SK-N-SH (cell line): ENCODE results near the gene ERN1. TPM values are rescaled to one million over a fixed set of nuclear protein-coding genes. Genes with fewer than 3 reads are reported as not detected.

Source experiments
- CTCF ChIA-PET: fragments of 300-600, 350-600 bp; formaldehyde crosslinking; extraction: SDS; loops from one replicate; lab custom pipeline; 2021; lab: Yijun Ruan, JAX
- POLR2A ChIA-PET: fragments of 350-600 bp; sonication (Branson Sonifier 250); formaldehyde crosslinking; extraction: SDS; loops from one replicate; lab custom pipeline; 2020; ENCODE audit warnings: antibody characterized with exemption, inconsistent platforms; lab: Yijun Ruan, JAX
- DNase-seq: peaks from one replicate; pipeline ENCODE4 v3.0.0; 2012
- H2AFZ ChIP-seq: fragments of 200-600 bp; sonication (generic); 2 replicates; pipeline ENCODE4 v1.8.1; 2016; ENCODE audit warnings: antibody characterized with exemption, mild to moderate bottlenecking, low read depth
- H3F3A ChIP-seq: fragments of 200-600 bp; sonication (generic); replicated peaks from 2 replicates; pipeline ENCODE3; 2016; ENCODE audit warnings: antibody characterized with exemption, mild to moderate bottlenecking; ENCODE audit not compliant: insufficient read depth
- H3K27ac ChIP-seq, 2 experiments: fragments of 200-500 bp in 1 of 2; fragments of 200-600 bp in 1 of 2; sonication (Bioruptor generic) in 1 of 2; sonication (generic), shearing (Covaris generic) in 1 of 2; 2 replicates each; pipeline versions ENCODE4 v1.5.1 to v1.6.1; 2014 to 2016; ENCODE audit warnings: low read depth in 2 of 2, inconsistent platforms in 1 of 2, low read length in 1 of 2, mild to moderate bottlenecking in 1 of 2, mixed read lengths in 1 of 2
- H3K27me3 ChIP-seq: fragments of 200-600 bp; sonication (generic), shearing (Covaris generic); 2 replicates; pipeline ENCODE4 v1.6.1; 2016; ENCODE audit warnings: mixed run types; ENCODE audit not compliant: insufficient read depth
- H3K36me3 ChIP-seq, 2 experiments: fragments of 200-500 bp in 1 of 2; fragments of 200-600 bp in 1 of 2; sonication (Bioruptor generic) in 1 of 2; sonication (generic) in 1 of 2; replicated peaks in 1 of 2; 2 replicates each; pipeline versions ENCODE3 to v1.5.1; 2014 to 2016; ENCODE audit warnings: low read length in 1 of 2, mild to moderate bottlenecking in 1 of 2; ENCODE audit not compliant: insufficient read depth in 2 of 2, control insufficient read depth in 1 of 2
- H3K4me1 ChIP-seq, 2 experiments: fragments of 200-500 bp in 1 of 2; fragments of 200-600 bp in 1 of 2; sonication (Bioruptor generic) in 1 of 2; sonication (generic), shearing (Covaris generic) in 1 of 2; 2 replicates each; pipeline versions ENCODE4 v1.5.1 to v1.6.1; 2014 to 2016; ENCODE audit warnings: low read depth in 1 of 2, low read length in 1 of 2, mixed run types in 1 of 2; ENCODE audit not compliant: insufficient read depth in 2 of 2, control insufficient read depth in 1 of 2
- H3K4me2 ChIP-seq: fragments of 200-600 bp; sonication (generic), shearing (Covaris generic); 2 replicates; pipeline ENCODE4 v1.6.1; 2017; ENCODE audit warnings: mixed run types
- H3K4me3 ChIP-seq, 2 experiments: fragments of 200-500 bp in 1 of 2; fragments of 200-600 bp in 1 of 2; sonication (Bioruptor generic) in 1 of 2; sonication (generic), shearing (Covaris generic) in 1 of 2; 2 replicates each; pipeline versions ENCODE4 v1.5.1 to v1.8.1; 2014 to 2016; ENCODE audit warnings: low read depth in 2 of 2, inconsistent platforms in 1 of 2, low read length in 1 of 2, mild to moderate bottlenecking in 1 of 2, mixed read lengths in 1 of 2, moderate library complexity in 1 of 2
- H3K79me2 ChIP-seq: fragments of 200-600 bp; sonication (generic); 2 replicates; pipeline ENCODE4 v1.8.1; 2017; ENCODE audit warnings: mild to moderate bottlenecking; ENCODE audit not compliant: insufficient read depth
- H3K9ac ChIP-seq: fragments of 200-600 bp; sonication (generic); 2 replicates; pipeline ENCODE4 v1.6.1; 2017; ENCODE audit warnings: mixed run types
- H3K9me2 ChIP-seq: fragments of 200-600 bp; sonication (generic); 2 replicates; pipeline ENCODE4 v1.6.1; 2017; ENCODE audit warnings: mixed run types
- H3K9me3 ChIP-seq: fragments of 200-600 bp; sonication (generic); 2 replicates; pipeline ENCODE4 v1.6.1; 2017; ENCODE audit warnings: mixed run types, mild to moderate bottlenecking, moderate library complexity
- H4K20me1 ChIP-seq: fragments of 200-600 bp; sonication (generic); 2 replicates; pipeline ENCODE4 v1.6.1; 2017; ENCODE audit warnings: mild to moderate bottlenecking, mixed run types; ENCODE audit not compliant: insufficient read depth
- ELF1 ChIP-seq: IDR thresholded peaks from 2 replicates; pipeline ENCODE4 v1.4.0; 2012
- EP300 ChIP-seq, 2 experiments: IDR thresholded peaks; 2 replicates each; pipeline versions ENCODE4 v1.4.0 to v1.6.1; 2012; ENCODE audit warnings: borderline replicate concordance in 1 of 2, low read depth in 1 of 2, low read length in 1 of 2
- EZH2phosphoT487 ChIP-seq: fragments of 200-600 bp; sonication (generic); IDR thresholded peaks from 2 replicates; pipeline ENCODE4 v1.6.1; 2017; ENCODE audit warnings: low read depth, mixed run types, mild to moderate bottlenecking, antibody characterized with exemption, moderate library complexity, borderline replicate concordance
- FOSL2 ChIP-seq: IDR thresholded peaks from 2 replicates; pipeline ENCODE4 v1.4.0; 2012; ENCODE audit warnings: low read depth, mild to moderate bottlenecking, moderate library complexity, borderline replicate concordance
- GATA2 ChIP-seq: sonication (generic); formaldehyde crosslinking; IDR thresholded peaks from 2 replicates; pipeline ENCODE4 v1.5.0; 2020; ENCODE audit warnings: mild to moderate bottlenecking, missing genetic modification reagents
- JUND ChIP-seq: IDR thresholded peaks from 2 replicates; pipeline ENCODE4 v1.4.0; 2012
- MXI1 ChIP-seq: IDR thresholded peaks from 2 replicates; pipeline ENCODE4 v1.6.1; 2012; ENCODE audit warnings: mild to moderate bottlenecking, low read depth, low read length, improper control_type of control experiment
- NRF1 ChIP-seq: IDR thresholded peaks from 2 replicates; pipeline ENCODE4 v1.6.1; 2012; ENCODE audit warnings: low read depth, mild to moderate bottlenecking, low read length
- POLR2AphosphoS5 ChIP-seq: IDR thresholded peaks from 2 replicates; pipeline ENCODE4 v1.6.1; 2012; ENCODE audit warnings: low read depth, low read length
- RAD21 ChIP-seq: IDR thresholded peaks from 2 replicates; pipeline ENCODE4 v1.6.1; 2012; ENCODE audit warnings: mild to moderate bottlenecking, low read length
- RCOR1 ChIP-seq: fragments of 150-350 bp; IDR thresholded peaks from 2 replicates; pipeline ENCODE4 v1.6.1; 2017; ENCODE audit warnings: antibody characterized with exemption, low read length
- REST ChIP-seq: IDR thresholded peaks from 2 replicates; pipeline ENCODE4 v1.6.1; 2012; ENCODE audit warnings: mild to moderate bottlenecking, low read depth, low read length, moderate library complexity
- SMC3 ChIP-seq: IDR thresholded peaks from 2 replicates; pipeline ENCODE4 v1.6.1; 2012; ENCODE audit warnings: low read depth, low read length, improper control_type of control experiment
- TAF1 ChIP-seq: IDR thresholded peaks from 2 replicates; pipeline ENCODE4 v1.6.1; 2012; ENCODE audit warnings: low read depth, mild to moderate bottlenecking, low read length, moderate library complexity, borderline replicate concordance
- TCF12 ChIP-seq: IDR thresholded peaks from 2 replicates; pipeline ENCODE4 v1.4.0; 2012
- USF2 ChIP-seq: fragments of 150-350 bp; IDR thresholded peaks from 2 replicates; pipeline ENCODE4 v1.6.1; 2017; ENCODE audit warnings: antibody characterized with exemption, low read length, low read depth, borderline replicate concordance
- WGBS: methylation state at CpG from one replicate; pipeline ENCODE4 v1.1.6; 2017; ENCODE audit warnings: low lambda C conversion rate; 5-methylcytosine and 5-hydroxymethylcytosine counted together
- polyA plus RNA-seq, 3 experiments: library from polyadenylated mRNA; depleted of rRNA; stranded (reverse); fragments of >200 nt; gene quantifications; 2 replicates each; pipeline ENCODE4 v1.2.3, GENCODE V29; 2012
- TF ChIP-seq, protein P1 (sequence below): IDR thresholded peaks from 2 replicates; pipeline ENCODE4; 2012
- TF ChIP-seq, protein P2 (sequence below): fragments of 200-600 bp; sonication (generic); IDR thresholded peaks from 2 replicates; pipeline ENCODE4 v1.6.1; 2017; ENCODE audit warnings: antibody characterized with exemption, mild to moderate bottlenecking, moderate library complexity
- TF ChIP-seq, protein P3 (sequence below): IDR thresholded peaks from 2 replicates; pipeline ENCODE4 v1.4.0; 2012; ENCODE audit warnings: low read depth, borderline replicate concordance

The ERN1 gene
- polyA plus RNA-seq, 1 of the 3 experiments (the other 2 are of a cell fraction): 7.3 TPM

GRCh38 chr17:64135000-64135399 is 5.1 kb upstream of the ERN1 start:
- POLR2A ChIA-PET: interaction anchor here (7.9 kb wide), 1 partner anchor 11 kb away, joined by 40 read pairs; no protein-coding TSS in a partner anchor
- no peaks in the 10 kb centered on the region for H3F3A ChIP-seq
- peaks cover 0 to 6% of the 10 kb centered on the region in 2 experiments; a peak in 1 of 4 replicates for H3K4me1 ChIP-seq
- no peaks in the 10 kb centered on the region for H3K9me2 ChIP-seq
- WGBS: 85% methylated on average over 6 of the region's 6 CpGs
- no peak overlapping the region for H3K4me3 ChIP-seq
- no peaks in the 10 kb centered on the region for H3K27me3 ChIP-seq
- TF ChIP-seq SMC3: no peak
- TF ChIP-seq EZH2phosphoT487: no peak
- no peak for TF ChIP-seq USF2
- TF ChIP-seq JUND: no peak
- no peak for TF ChIP-seq TAF1
- no peak for TF ChIP-seq GATA2 (CRISPR knock-in tag)
- TF ChIP-seq, protein P1, sequence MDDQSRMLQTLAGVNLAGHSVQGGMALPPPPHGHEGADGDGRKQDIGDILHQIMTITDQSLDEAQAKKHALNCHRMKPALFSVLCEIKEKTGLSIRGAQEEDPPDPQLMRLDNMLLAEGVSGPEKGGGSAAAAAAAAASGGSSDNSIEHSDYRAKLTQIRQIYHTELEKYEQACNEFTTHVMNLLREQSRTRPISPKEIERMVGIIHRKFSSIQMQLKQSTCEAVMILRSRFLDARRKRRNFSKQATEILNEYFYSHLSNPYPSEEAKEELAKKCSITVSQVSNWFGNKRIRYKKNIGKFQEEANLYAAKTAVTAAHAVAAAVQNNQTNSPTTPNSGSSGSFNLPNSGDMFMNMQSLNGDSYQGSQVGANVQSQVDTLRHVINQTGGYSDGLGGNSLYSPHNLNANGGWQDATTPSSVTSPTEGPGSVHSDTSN: no peak
- TF ChIP-seq MXI1: no peak
- TF ChIP-seq FOSL2: no peak
- TF ChIP-seq ELF1: no peak
- TF ChIP-seq RAD21: no peak
- no peak for TF ChIP-seq TCF12
- TF ChIP-seq POLR2AphosphoS5: no peak
- TF ChIP-seq, all 33 proteins: peak for 0
- H3K4me2 ChIP-seq: no peak overlapping the region
- no peaks in the 10 kb centered on the region for H4K20me1 ChIP-seq
- no peak overlapping the region for H3K27ac ChIP-seq
- H2AFZ ChIP-seq: no peak overlapping the region
- H3K9me3 ChIP-seq: no peaks in the 10 kb centered on the region
- no peaks in the 10 kb centered on the region for H3K36me3 ChIP-seq
- no peak for DNase-seq
- no peaks in the 10 kb centered on the region for H3K79me2 ChIP-seq
- H3K9ac ChIP-seq: no peak overlapping the region
- CTCF ChIA-PET: interaction anchor here (0.6 to 29.1 kb wide), 7 partner anchors 10 to 216 kb away, joined by 3 to 810 read pairs (median 41); partner anchors contain the start of genes GH1 and ICAM2

DNA sequence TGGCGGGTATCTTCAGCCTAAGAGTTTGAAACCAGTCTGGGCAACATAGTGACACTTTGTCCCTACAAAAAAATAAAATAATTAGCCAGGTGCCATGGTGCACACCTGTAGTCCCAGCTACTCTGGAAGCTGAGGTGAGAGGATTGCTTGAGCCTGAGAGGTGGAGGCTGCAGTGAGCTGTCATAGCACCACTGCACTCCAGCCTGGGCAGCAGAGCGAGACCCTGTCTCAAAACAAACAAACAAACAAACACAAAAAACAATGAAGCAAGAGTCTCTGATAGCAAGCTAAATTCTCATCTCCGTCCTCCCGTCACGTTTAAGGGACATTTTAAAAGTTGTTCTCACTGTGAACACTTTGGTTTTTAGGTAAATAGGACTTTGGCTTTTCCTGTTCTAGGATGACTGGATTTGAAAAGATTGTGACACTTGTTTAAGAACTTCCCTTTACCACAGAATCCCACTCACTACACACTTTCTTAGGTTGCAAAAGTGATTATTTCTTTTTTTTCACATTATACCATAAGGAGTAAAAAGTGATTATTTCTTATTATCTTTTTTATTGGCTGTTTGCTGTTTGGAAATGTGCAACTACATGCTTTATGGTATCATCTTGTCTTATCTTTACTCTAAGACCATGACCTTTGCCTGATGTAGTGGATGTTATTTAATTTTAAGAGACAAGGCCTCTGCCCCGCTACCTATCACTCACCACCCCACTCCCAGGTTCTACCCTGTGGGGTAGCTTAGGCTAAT is 4.4 kb upstream of the ERN1 start:
- Histone ChIP-seq H3K9me2 (no peaks in the 10 kb centered on the region), H4K20me1 (no peaks in the 10 kb centered on the region), H3K27ac (no peak overlapping the region), H3K27me3 (no peaks in the 10 kb centered on the region), H3F3A (peaks cover under 1% of the 10 kb centered on the region), H3K4me3 (no peak overlapping the region), H2AFZ (no peak overlapping the region), H3K4me1 (peaks cover 0 to 6% of the 10 kb centered on the region in 2 experiments; a peak in 1 of 4 replicates), H3K4me2 (no peak overlapping the region), H3K9ac (no peak overlapping the region), H3K79me2 (no peaks in the 10 kb centered on the region), H3K36me3 (no peaks in the 10 kb centered on the region), H3K9me3 (no peaks in the 10 kb centered on the region)
- POLR2A ChIA-PET: interaction anchor here (1.2 to 7.9 kb wide), 2 partner anchors 11 to 105 kb away, joined by 10 to 40 read pairs; no protein-coding TSS in a partner anchor
- no peak for DNase-seq
- CTCF ChIA-PET: interaction anchor here (0.6 to 29.1 kb wide), 101 partner anchors 8 to 376 kb away, joined by 3 to 810 read pairs (median 6); partner anchors contain the start of genes CD79B, CSHL1, GH1 and ICAM2
- 73% methylated on average over 6 of the region's 6 CpGs for WGBS
- TF ChIP-seq REST: no peak
- TF ChIP-seq TAF1: no peak
- TF ChIP-seq, protein P2, sequence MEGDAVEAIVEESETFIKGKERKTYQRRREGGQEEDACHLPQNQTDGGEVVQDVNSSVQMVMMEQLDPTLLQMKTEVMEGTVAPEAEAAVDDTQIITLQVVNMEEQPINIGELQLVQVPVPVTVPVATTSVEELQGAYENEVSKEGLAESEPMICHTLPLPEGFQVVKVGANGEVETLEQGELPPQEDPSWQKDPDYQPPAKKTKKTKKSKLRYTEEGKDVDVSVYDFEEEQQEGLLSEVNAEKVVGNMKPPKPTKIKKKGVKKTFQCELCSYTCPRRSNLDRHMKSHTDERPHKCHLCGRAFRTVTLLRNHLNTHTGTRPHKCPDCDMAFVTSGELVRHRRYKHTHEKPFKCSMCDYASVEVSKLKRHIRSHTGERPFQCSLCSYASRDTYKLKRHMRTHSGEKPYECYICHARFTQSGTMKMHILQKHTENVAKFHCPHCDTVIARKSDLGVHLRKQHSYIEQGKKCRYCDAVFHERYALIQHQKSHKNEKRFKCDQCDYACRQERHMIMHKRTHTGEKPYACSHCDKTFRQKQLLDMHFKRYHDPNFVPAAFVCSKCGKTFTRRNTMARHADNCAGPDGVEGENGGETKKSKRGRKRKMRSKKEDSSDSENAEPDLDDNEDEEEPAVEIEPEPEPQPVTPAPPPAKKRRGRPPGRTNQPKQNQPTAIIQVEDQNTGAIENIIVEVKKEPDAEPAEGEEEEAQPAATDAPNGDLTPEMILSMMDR: no peak
- TF ChIP-seq RCOR1: no peak
- TF ChIP-seq, protein P3, sequence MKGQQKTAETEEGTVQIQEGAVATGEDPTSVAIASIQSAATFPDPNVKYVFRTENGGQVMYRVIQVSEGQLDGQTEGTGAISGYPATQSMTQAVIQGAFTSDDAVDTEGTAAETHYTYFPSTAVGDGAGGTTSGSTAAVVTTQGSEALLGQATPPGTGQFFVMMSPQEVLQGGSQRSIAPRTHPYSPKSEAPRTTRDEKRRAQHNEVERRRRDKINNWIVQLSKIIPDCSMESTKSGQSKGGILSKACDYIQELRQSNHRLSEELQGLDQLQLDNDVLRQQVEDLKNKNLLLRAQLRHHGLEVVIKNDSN: no peak
- no peak for TF ChIP-seq NRF1
- no peak for TF ChIP-seq EP300 (IDR thresholded peaks at IDR 0.05; ENCODE audit: borderline replicate concordance in 1 of 2, low read depth in 1 of 2, low read length in 1 of 2)
